Measurements from ENCODE around the gene FAM117A. TPM values are rescaled to one million over a fixed set of nuclear protein-coding genes. Genes with fewer than 3 reads are reported as not detected.

FAM117A gene
- total RNA-seq, 1 experiment from 2014 or later = 26.2 TPM

DNA sequence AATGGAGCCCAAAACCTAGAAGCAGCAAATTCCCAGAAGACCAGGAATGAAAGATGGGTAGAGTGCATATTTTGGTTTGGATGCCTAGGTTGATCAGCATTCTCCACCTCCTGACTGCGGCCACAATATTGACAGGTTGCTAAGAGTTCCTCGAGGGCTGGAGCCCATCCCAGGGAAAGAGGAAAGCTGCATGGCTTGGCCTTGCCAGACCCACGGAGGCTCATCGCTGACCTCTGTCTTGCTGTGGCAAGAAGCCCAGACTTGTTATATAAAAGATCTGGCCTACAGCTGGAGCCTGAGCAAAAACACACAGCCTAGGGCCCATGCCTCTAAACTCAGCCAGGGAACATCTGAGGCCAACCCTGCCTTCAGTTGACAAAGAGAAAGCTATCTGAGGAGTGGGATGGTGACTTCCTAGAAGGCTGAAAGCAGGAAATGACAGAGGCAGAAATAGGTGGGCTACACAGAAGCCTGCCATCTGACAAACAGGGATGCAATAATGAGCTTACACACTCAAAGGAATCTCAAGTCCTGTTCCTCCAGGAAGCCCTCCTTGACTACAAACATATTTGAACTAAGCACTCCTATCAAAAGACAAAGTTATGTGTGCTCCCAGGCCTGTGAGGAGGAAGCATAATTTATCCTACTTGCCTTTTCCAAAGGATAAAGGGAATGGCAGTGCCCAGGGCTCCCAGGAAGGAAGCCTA lies 33.7 kb downstream of the FAM117A start (continued):
- TF ChIP-seq, protein P1, sequence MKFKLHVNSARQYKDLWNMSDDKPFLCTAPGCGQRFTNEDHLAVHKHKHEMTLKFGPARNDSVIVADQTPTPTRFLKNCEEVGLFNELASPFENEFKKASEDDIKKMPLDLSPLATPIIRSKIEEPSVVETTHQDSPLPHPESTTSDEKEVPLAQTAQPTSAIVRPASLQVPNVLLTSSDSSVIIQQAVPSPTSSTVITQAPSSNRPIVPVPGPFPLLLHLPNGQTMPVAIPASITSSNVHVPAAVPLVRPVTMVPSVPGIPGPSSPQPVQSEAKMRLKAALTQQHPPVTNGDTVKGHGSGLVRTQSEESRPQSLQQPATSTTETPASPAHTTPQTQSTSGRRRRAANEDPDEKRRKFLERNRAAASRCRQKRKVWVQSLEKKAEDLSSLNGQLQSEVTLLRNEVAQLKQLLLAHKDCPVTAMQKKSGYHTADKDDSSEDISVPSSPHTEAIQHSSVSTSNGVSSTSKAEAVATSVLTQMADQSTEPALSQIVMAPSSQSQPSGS (CRISPR knock-in tag; IDR thresholded peaks at IDR 0.05; ENCODE audit: borderline replicate concordance, low read depth) = no peak
- TF ChIP-seq, protein P2, sequence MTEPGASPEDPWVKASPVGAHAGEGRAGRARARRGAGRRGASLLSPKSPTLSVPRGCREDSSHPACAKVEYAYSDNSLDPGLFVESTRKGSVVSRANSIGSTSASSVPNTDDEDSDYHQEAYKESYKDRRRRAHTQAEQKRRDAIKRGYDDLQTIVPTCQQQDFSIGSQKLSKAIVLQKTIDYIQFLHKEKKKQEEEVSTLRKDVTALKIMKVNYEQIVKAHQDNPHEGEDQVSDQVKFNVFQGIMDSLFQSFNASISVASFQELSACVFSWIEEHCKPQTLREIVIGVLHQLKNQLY (CRISPR knock-in tag; IDR thresholded peaks at IDR 0.05) = no peak
- TF ChIP-seq, protein P3, sequence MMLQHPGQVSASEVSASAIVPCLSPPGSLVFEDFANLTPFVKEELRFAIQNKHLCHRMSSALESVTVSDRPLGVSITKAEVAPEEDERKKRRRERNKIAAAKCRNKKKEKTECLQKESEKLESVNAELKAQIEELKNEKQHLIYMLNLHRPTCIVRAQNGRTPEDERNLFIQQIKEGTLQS (CRISPR knock-in tag; conservative IDR thresholded peaks at IDR 0.05) = no peak
- no peak for TF ChIP-seq TEAD1 (CRISPR knock-in tag; IDR thresholded peaks at IDR 0.05)
- TF ChIP-seq, protein P4, sequence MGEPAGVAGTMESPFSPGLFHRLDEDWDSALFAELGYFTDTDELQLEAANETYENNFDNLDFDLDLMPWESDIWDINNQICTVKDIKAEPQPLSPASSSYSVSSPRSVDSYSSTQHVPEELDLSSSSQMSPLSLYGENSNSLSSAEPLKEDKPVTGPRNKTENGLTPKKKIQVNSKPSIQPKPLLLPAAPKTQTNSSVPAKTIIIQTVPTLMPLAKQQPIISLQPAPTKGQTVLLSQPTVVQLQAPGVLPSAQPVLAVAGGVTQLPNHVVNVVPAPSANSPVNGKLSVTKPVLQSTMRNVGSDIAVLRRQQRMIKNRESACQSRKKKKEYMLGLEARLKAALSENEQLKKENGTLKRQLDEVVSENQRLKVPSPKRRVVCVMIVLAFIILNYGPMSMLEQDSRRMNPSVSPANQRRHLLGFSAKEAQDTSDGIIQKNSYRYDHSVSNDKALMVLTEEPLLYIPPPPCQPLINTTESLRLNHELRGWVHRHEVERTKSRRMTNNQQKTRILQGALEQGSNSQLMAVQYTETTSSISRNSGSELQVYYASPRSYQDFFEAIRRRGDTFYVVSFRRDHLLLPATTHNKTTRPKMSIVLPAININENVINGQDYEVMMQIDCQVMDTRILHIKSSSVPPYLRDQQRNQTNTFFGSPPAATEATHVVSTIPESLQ (CRISPR knock-in tag; IDR thresholded peaks at IDR 0.05) = no peak
- TF ChIP-seq, protein P5, sequence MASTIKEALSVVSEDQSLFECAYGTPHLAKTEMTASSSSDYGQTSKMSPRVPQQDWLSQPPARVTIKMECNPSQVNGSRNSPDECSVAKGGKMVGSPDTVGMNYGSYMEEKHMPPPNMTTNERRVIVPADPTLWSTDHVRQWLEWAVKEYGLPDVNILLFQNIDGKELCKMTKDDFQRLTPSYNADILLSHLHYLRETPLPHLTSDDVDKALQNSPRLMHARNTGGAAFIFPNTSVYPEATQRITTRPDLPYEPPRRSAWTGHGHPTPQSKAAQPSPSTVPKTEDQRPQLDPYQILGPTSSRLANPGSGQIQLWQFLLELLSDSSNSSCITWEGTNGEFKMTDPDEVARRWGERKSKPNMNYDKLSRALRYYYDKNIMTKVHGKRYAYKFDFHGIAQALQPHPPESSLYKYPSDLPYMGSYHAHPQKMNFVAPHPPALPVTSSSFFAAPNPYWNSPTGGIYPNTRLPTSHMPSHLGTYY (CRISPR knock-in tag; IDR thresholded peaks at IDR 0.05) = no peak

DNA sequence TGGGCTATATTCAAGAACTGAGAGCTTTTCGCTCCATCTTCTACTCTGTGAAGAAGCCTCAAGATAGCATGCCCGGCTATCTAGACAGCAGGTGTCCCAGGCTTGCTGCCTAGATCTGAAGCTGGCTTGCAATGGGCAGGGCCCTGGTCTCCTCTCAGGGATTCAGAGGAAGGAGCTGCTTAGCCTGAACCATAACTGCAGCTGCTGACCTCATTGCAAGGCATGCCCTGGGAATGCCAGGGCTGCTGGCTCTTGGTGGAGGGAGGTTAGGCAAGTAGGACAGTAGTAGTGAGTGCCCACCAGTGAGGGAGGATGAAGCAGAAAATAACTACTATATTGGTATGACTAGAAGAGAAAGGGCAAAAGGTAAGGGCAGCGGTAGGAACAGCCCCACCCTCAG lies 34.9 kb downstream of the FAM117A start:
- H3K27me3 Mint-ChIP-seq (ENCODE audit: low read depth) = no peaks in the 10 kb centered on the region; the same call in 1 of the 2 replicates
- 0 out of 2 replicates have a peak, but pooled peaks cover under 1% of the 10 kb centered on the region for H3K4me1 Mint-ChIP-seq
- ATAC-seq (no peak), DNase-seq (ENCODE audit: low spot score) (no peak)
- no peak overlapping the region for H3K4me3 Mint-ChIP-seq
- peaks cover 21% of the 10 kb centered on the region for H3K36me3 Mint-ChIP-seq
- ChIA-PET POLR2A (interaction anchor here (0.6 kb wide), 1 partner anchor 33 kb away, joined by 5 read pairs; no protein-coding TSS in a partner anchor), CTCF (interaction anchor here (1.4 to 1.6 kb wide), 2 partner anchors 21 to 223 kb away, joined by 4 read pairs; partner anchors contain the start of gene SLC35B1)
- no peak overlapping the region; the same call in 1 of the 2 replicates for H3K27ac Mint-ChIP-seq
- H3K9me3 Mint-ChIP-seq = peaks cover 9% of the 10 kb centered on the region
- TF ChIP-seq ZNF219 (CRISPR knock-in tag; IDR thresholded peaks at IDR 0.05; ENCODE audit: borderline replicate concordance) (no peak), ZNF317 (CRISPR knock-in tag; IDR thresholded peaks at IDR 0.05; ENCODE audit: borderline replicate concordance, low read depth) (no peak), ZNF232 (CRISPR knock-in tag; IDR thresholded peaks at IDR 0.05) (no peak), SMAD4 (CRISPR knock-in tag; IDR thresholded peaks at IDR 0.05) (no peak), HMGA2 (CRISPR knock-in tag; IDR thresholded peaks at IDR 0.05) (no peak), ELF4 (CRISPR knock-in tag; IDR thresholded peaks at IDR 0.05; ENCODE audit: low read depth) (no peak), FOXK1 (CRISPR knock-in tag; IDR thresholded peaks at IDR 0.05) (no peak), ZNF671 (CRISPR knock-in tag; IDR thresholded peaks at IDR 0.05) (no peak), MXD4 (CRISPR knock-in tag; IDR thresholded peaks at IDR 0.05; ENCODE audit: borderline replicate concordance) (no peak), SP1 (CRISPR knock-in tag; conservative IDR thresholded peaks at IDR 0.05) (no peak), TP53 (CRISPR knock-in tag; IDR thresholded peaks at IDR 0.05) (no peak), MYBL2 (CRISPR knock-in tag; IDR thresholded peaks at IDR 0.05) (no peak), NR1H2 (CRISPR knock-in tag; IDR thresholded peaks at IDR 0.05) (no peak)
- TF ChIP-seq, protein P6, sequence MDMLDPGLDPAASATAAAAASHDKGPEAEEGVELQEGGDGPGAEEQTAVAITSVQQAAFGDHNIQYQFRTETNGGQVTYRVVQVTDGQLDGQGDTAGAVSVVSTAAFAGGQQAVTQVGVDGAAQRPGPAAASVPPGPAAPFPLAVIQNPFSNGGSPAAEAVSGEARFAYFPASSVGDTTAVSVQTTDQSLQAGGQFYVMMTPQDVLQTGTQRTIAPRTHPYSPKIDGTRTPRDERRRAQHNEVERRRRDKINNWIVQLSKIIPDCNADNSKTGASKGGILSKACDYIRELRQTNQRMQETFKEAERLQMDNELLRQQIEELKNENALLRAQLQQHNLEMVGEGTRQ (CRISPR knock-in tag; IDR thresholded peaks at IDR 0.05) = no peak
- TF ChIP-seq, protein P7, sequence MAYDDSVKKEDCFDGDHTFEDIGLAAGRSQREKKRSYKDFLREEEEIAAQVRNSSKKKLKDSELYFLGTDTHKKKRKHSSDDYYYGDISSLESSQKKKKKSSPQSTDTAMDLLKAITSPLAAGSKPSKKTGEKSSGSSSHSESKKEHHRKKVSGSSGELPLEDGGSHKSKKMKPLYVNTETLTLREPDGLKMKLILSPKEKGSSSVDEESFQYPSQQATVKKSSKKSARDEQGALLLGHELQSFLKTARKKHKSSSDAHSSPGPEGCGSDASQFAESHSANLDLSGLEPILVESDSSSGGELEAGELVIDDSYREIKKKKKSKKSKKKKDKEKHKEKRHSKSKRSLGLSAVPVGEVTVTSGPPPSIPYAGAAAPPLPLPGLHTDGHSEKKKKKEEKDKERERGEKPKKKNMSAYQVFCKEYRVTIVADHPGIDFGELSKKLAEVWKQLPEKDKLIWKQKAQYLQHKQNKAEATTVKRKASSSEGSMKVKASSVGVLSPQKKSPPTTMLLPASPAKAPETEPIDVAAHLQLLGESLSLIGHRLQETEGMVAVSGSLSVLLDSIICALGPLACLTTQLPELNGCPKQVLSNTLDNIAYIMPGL (CRISPR knock-in tag; IDR thresholded peaks at IDR 0.05) = no peak
- TF ChIP-seq, protein P8, sequence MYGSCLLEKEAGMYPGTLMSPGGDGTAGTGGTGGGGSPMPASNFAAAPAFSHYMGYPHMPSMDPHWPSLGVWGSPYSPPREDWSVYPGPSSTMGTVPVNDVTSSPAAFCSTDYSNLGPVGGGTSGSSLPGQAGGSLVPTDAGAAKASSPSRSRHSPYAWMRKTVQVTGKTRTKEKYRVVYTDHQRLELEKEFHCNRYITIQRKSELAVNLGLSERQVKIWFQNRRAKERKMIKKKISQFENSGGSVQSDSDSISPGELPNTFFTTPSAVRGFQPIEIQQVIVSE (CRISPR knock-in tag; IDR thresholded peaks at IDR 0.05; ENCODE audit: borderline replicate concordance) = no peak
- TF ChIP-seq, protein P2 (CRISPR knock-in tag; IDR thresholded peaks at IDR 0.05) = no peak
- TF ChIP-seq, protein P9, sequence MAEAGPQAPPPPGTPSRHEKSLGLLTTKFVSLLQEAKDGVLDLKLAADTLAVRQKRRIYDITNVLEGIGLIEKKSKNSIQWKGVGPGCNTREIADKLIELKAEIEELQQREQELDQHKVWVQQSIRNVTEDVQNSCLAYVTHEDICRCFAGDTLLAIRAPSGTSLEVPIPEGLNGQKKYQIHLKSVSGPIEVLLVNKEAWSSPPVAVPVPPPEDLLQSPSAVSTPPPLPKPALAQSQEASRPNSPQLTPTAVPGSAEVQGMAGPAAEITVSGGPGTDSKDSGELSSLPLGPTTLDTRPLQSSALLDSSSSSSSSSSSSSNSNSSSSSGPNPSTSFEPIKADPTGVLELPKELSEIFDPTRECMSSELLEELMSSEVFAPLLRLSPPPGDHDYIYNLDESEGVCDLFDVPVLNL (CRISPR knock-in tag; IDR thresholded peaks at IDR 0.05; ENCODE audit: borderline replicate concordance, low read depth) = no peak
